ENCODE results near the gene SLC25A18. TPM values are rescaled to one million over a fixed set of nuclear protein-coding genes. Genes with fewer than 3 reads are reported as not detected.

Gene SLC25A18
- total RNA-seq, 3 donors from 2014 or later = 6.6 to 18.7 (median 14.7) TPM

DNA sequence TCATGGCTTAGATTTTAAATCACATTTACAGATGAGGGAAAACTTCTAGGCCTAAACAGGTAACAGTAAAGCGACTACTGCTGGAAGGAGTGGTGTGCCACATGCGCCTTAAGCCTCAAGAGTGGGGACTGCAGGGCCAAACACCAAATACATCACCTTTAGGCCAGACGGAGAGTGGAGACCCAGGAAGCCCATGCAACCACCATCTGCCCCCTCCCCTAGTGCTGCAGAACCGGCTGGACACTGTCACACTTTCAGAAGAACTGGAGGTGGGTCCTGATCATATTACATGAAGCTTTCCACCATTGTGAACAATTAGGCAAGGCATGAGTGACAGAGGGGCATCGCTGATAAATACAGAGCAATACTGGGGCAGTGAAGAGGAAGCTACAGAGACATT lies 28.9 kb downstream of the SLC25A18 start:
- H3K9me3 ChIP-seq = no peaks in the 10 kb centered on the region
- peaks cover 5% of the 10 kb centered on the region for H3K36me3 ChIP-seq
- H3K4me1 ChIP-seq = no peaks in the 10 kb centered on the region
- H3K4me3 ChIP-seq = no peak overlapping the region
- DNase-seq (ENCODE audit: low spot score in 2 of 2) = no peak
- intact Hi-C loops (cut with DNase I; ENCODE audit: low total_unique reads) = no loop called here
- TF ChIP-seq POLR2A (IDR thresholded peaks at IDR 0.05) = no peak
- TF ChIP-seq POLR2AphosphoS5 (IDR thresholded peaks at IDR 0.05) = no peak
- TF ChIP-seq, protein P1, sequence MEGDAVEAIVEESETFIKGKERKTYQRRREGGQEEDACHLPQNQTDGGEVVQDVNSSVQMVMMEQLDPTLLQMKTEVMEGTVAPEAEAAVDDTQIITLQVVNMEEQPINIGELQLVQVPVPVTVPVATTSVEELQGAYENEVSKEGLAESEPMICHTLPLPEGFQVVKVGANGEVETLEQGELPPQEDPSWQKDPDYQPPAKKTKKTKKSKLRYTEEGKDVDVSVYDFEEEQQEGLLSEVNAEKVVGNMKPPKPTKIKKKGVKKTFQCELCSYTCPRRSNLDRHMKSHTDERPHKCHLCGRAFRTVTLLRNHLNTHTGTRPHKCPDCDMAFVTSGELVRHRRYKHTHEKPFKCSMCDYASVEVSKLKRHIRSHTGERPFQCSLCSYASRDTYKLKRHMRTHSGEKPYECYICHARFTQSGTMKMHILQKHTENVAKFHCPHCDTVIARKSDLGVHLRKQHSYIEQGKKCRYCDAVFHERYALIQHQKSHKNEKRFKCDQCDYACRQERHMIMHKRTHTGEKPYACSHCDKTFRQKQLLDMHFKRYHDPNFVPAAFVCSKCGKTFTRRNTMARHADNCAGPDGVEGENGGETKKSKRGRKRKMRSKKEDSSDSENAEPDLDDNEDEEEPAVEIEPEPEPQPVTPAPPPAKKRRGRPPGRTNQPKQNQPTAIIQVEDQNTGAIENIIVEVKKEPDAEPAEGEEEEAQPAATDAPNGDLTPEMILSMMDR (IDR thresholded peaks at IDR 0.05) = no peak
- H3K27me3 ChIP-seq = no peaks in the 10 kb centered on the region
- no peak overlapping the region for H3K27ac ChIP-seq

DNA sequence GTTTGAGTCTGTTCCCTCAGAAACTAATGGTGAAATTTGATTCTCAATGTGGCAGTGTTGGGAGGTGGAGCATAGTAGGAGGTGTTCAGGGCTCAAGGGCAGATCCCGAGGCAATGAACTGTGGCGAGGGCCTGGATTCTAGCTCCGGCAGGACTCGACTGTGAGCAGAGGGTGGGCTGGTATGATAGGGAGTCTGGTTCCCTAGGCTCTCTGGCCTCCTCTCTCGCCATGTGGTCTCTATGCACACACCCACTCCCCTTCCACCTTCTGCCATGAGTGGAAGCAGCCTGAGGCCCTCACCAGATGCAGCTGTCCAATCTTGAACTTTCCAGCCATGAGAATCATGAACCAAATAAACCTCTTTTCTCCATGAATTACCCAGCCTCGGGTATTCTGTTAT lies 32.9 kb downstream of the SLC25A18 start:
- Histone ChIP-seq H3K9me3 (no peaks in the 10 kb centered on the region), H3K4me1 (no peaks in the 10 kb centered on the region), H3K36me3 (peaks cover 5% of the 10 kb centered on the region), H3K4me3 (no peak overlapping the region), H3K27me3 (no peaks in the 10 kb centered on the region), H3K27ac (no peak overlapping the region)
- no peak for DNase-seq (ENCODE audit: low spot score in 2 of 2)
- intact Hi-C loops (cut with DNase I; ENCODE audit: low total_unique reads) = no loop called here
- TF ChIP-seq POLR2A (IDR thresholded peaks at IDR 0.05) (no peak), POLR2AphosphoS5 (IDR thresholded peaks at IDR 0.05) (no peak)
- TF ChIP-seq, protein P1 (IDR thresholded peaks at IDR 0.05) = no peak

DNA sequence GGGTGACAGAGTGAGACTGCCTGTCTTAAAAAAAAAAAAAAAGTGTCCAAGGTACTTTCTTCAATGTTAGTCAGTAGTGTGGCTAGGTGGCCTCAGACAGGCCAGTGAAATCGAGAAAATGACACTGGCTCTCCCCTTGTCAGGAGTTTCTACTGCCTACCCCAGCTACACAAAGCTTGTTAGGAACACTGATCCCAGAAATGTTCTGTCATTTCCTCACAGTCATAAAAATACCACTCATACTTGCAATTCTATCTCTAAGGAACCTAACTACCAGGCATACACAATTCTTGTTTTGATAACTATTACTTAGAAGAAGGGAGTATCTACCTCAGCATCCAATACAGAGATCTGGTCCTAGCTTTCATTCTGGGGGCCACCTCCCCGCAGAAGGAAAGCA lies 33.9 kb downstream of the SLC25A18 start:
- no peak overlapping the region for H3K27ac ChIP-seq
- TF ChIP-seq POLR2A (IDR thresholded peaks at IDR 0.05) = no peak
- TF ChIP-seq, protein P1 (IDR thresholded peaks at IDR 0.05) = no peak
- TF ChIP-seq POLR2AphosphoS5 (IDR thresholded peaks at IDR 0.05) = no peak

DNA sequence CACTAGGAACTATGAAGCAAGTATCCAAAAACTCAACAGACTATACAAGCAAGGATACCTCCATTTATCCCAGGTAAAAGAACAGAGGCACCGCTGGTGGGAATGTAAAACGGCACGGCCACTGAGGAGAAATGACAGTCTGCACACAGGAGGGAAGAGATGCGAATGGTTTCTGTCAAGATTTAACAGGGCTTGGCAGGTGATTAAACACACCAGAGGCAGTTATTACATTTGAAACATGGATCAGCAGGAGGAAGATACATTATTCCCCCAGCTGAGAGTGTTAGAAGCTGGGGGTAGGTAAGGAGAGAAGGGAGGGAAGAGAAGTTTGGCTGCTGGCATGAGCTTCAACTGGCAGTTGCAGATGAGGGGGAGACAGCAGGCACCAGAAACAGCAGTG lies 35.0 kb downstream of the SLC25A18 start:
- H3K4me1 ChIP-seq = no peaks in the 10 kb centered on the region
- H3K9me3 ChIP-seq = no peaks in the 10 kb centered on the region
- no peak for TF ChIP-seq POLR2A (IDR thresholded peaks at IDR 0.05)
- peaks cover 5% of the 10 kb centered on the region for H3K36me3 ChIP-seq
- intact Hi-C loops (cut with DNase I; ENCODE audit: low total_unique reads) = no loop called here
- H3K4me3 ChIP-seq = no peak overlapping the region
- no peak overlapping the region for H3K27ac ChIP-seq
- no peaks in the 10 kb centered on the region for H3K27me3 ChIP-seq
- no peak for DNase-seq (ENCODE audit: low spot score in 2 of 2)

More for the DNA sequence above, 33.9 kb downstream of the SLC25A18 start:
- no peaks in the 10 kb centered on the region for H3K4me1 ChIP-seq
- peaks cover 5% of the 10 kb centered on the region for H3K36me3 ChIP-seq
- no peaks in the 10 kb centered on the region for H3K27me3 ChIP-seq
- H3K9me3 ChIP-seq = no peaks in the 10 kb centered on the region
- DNase-seq (ENCODE audit: low spot score in 2 of 2) = no peak
- intact Hi-C loops (cut with DNase I; ENCODE audit: low total_unique reads) = no loop called here
- H3K4me3 ChIP-seq = no peak overlapping the region

DNA sequence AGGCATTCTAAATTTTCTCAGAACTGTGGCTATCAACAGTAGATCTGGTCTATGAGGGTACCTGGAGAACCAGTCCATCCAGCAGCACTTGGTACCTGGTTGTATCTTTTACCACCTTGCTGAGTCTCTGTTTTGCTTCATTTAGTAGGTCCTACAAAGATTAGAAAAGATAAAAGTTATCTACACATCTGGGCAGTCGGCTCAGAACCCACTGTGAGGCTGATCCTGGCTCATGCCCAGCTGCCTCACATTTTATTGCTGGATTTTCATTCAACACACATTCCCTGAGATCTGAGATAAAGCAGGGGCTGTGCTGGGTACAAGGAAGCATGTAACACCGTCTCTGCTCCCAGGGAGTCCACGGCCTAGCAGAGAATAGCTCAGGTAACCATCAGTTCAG lies 37.7 kb downstream of the SLC25A18 start:
- Histone ChIP-seq H3K36me3 (no peaks in the 10 kb centered on the region), H3K4me1 (no peaks in the 10 kb centered on the region)

More for the DNA sequence above, 37.7 kb downstream of the SLC25A18 start:
- no peak for DNase-seq (ENCODE audit: low spot score in 2 of 2)
- TF ChIP-seq, protein P1 (IDR thresholded peaks at IDR 0.05) = no peak
- no peak for TF ChIP-seq POLR2AphosphoS5 (IDR thresholded peaks at IDR 0.05)
- TF ChIP-seq POLR2A (IDR thresholded peaks at IDR 0.05) = no peak
- H3K9me3 ChIP-seq = no peaks in the 10 kb centered on the region
- no peak overlapping the region for H3K27ac ChIP-seq
- intact Hi-C loops (cut with DNase I; ENCODE audit: low total_unique reads) = no loop called here
- H3K4me3 ChIP-seq = no peak overlapping the region
- no peaks in the 10 kb centered on the region for H3K27me3 ChIP-seq
